Pons (tissue), 1 donor: ENCODE results near the gene PATJ.
"Not testable (repeated sequence)": the region's sequence is repeated elsewhere in the genome, so short reads cannot be mapped to it uniquely, and the experiment has no call there.

Source experiments
- DNase-seq: peaks from one replicate; pipeline ENCODE4 v3.0.0-alpha.2; 2016; ENCODE audit warnings: low spot score

Gene PATJ, protein sequence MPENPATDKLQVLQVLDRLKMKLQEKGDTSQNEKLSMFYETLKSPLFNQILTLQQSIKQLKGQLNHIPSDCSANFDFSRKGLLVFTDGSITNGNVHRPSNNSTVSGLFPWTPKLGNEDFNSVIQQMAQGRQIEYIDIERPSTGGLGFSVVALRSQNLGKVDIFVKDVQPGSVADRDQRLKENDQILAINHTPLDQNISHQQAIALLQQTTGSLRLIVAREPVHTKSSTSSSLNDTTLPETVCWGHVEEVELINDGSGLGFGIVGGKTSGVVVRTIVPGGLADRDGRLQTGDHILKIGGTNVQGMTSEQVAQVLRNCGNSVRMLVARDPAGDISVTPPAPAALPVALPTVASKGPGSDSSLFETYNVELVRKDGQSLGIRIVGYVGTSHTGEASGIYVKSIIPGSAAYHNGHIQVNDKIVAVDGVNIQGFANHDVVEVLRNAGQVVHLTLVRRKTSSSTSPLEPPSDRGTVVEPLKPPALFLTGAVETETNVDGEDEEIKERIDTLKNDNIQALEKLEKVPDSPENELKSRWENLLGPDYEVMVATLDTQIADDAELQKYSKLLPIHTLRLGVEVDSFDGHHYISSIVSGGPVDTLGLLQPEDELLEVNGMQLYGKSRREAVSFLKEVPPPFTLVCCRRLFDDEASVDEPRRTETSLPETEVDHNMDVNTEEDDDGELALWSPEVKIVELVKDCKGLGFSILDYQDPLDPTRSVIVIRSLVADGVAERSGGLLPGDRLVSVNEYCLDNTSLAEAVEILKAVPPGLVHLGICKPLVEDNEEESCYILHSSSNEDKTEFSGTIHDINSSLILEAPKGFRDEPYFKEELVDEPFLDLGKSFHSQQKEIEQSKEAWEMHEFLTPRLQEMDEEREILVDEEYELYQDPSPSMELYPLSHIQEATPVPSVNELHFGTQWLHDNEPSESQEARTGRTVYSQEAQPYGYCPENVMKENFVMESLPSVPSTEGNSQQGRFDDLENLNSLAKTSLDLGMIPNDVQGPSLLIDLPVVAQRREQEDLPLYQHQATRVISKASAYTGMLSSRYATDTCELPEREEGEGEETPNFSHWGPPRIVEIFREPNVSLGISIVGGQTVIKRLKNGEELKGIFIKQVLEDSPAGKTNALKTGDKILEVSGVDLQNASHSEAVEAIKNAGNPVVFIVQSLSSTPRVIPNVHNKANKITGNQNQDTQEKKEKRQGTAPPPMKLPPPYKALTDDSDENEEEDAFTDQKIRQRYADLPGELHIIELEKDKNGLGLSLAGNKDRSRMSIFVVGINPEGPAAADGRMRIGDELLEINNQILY (N-terminal part only)

GRCh38 chr1:61741711-61742619 lies at the start of gene PATJ:
PATJ (plus strand) TSS chr1:61742480; CDS start chr1:61762893, 20,413 bp downstream.
- peak; percentile 32 for DNase-seq

GRCh38 chr1:61699911-61700851 lies 42.1 kb upstream of the PATJ start:
- no peak for DNase-seq

DNA sequence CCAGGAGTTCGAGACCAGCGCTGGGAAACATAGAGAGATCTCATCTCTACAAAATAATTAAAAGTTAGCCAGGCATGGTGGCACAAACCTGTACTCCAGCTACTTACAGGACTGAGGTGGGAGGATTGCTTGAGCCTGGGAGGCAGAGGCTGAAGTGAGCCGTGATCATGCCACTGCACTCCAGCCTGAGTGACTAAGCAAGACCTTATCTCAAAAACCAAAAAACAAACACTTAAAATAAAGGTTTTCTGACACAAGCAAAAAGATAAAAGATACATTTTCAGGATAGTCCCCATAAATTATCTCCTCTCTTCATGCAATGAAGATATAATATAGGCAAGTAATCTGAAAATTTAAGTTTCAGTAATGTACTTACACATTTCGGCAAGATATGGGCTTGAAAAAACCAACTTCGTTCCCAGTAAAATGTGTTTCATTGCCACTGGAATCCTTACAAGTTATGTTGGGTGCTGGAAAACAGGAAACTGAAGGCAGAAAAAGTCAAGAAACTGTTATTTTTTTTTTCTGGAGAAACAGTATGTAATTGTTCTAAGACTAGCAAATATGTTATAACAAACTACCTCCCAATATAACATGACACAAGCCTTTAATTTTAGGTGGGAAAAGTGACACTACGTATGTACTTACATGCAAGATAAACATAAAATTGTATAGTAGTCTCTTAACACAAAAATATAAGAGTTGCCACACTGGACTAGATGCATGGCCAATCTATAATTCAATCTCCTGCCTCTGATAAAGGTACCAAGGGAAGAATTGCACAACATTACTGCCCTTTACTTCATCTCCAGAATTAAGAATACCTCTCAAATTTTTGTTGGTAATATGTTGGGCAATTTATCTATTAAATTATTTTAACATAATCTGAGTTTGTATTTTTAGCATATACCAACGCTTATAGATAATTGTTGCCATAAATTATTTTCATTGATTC lies 33.0 kb upstream of the PATJ start:
- no peak for DNase-seq

DNA sequence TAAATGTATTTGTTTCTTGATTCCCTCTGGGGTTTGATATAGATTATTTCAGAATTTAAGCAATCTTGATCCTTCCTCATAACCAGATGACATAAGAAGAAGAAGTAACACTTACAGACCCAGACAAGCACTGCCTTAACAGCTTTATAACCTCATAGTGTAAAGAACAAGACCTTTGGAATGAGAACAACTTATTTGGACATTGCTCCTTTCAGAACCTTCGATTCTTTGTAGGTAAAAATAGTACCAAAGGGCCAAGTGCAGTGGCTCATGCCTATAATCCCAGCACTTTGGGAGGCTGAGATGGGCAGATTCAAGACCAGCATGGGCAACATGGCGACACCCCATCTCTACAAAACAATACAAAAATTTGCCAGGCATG lies 32.4 kb upstream of the PATJ start:
- no peak for DNase-seq

DNA sequence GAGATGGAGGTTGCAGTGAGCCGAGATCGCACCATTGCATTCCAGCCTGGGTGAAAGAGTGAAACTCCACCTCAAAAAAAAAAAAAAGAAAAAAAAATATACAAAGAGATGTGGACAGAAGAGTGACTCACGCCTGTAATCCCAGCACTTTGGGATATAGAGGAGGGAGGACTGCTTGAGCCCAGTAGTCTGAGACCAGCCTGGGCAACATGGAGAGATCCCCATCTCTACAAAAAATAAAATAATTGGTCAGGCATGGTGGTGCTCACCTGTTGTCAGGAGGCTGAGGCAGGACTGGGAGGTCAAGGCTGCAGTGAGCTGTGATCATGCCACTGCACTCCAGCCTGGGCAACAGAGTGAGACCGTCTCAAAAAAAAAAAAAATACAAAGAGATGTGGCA lies 31.0 kb upstream of the PATJ start:
- not testable (repeated sequence) for DNase-seq

GRCh38 chr1:61711969-61712368 lies 30.3 kb upstream of the PATJ start:
- no peak for DNase-seq

GRCh38 chr1:61718996-61719663 lies 23.1 kb upstream of the PATJ start:
- not testable (repeated sequence) for DNase-seq

- no peak for DNase-seq
Observed at GRCh38 chr1:61724506-61724812, 17.8 kb upstream of the PATJ start.

- peak; percentile 94 for DNase-seq
Observed at GRCh38 chr1:61724813-61725694, 17.2 kb upstream of the PATJ start, which contains the start of gene TM2D1. TM2D1 (minus strand) TSS chr1:61725141; CDS start chr1:61725120, 21 bp downstream.

DNA sequence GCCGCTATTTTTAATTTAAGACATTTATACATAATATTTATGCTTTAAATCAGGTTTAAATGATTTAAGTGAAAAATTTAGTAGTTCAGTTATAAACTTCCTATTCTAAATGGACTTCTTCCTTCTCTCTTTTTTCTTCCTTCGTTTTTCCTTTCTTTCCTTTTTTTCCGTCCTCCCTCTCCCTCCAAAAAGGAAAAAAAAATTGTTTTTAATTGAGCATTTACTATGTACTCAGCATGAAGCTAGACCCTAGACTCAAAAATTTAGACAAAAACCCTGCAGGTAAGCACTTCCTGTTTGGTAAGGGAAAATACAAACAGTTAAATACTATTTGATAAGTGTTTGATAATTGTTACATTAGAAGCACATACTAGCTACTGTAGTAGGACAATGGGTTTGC lies 14.7 kb upstream of the PATJ start:
- DNase-seq, result no peak

- DNase-seq, result not testable (repeated sequence)
Observed at GRCh38 chr1:61730679-61731078, 11.6 kb upstream of the PATJ start.

GRCh38 chr1:61732726-61733125 lies 9.6 kb upstream of the PATJ start:
- DNase-seq, result no peak

GRCh38 chr1:61740751-61741700 lies 1.3 kb upstream of the PATJ start:
- DNase-seq, result no peak

GRCh38 chr1:61742620-61743430 lies 545 bp downstream of the PATJ start:
- peak; percentile 48 for DNase-seq

DNA sequence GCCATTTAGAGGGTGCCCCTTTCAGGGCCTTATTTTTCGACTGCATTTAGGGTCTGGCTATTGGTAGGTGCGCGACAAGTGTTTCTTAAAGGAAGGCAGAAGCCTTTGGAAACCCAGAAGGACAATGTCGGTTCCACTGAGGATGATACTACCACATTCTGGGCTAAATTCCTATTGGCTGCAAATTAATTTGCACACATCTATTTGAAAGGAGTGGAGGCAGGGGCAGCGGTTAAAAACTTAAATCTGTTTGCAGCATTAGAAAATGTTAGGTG lies 1.1 kb downstream of the PATJ start:
- no peak for DNase-seq
